ENCODE data around the gene HRH3. TPM values are rescaled to one million over a fixed set of nuclear protein-coding genes. Genes with fewer than 3 reads are reported as not detected.

HRH3 gene
- total and polyA plus RNA-seq, 9 donors: not detected

DNA sequence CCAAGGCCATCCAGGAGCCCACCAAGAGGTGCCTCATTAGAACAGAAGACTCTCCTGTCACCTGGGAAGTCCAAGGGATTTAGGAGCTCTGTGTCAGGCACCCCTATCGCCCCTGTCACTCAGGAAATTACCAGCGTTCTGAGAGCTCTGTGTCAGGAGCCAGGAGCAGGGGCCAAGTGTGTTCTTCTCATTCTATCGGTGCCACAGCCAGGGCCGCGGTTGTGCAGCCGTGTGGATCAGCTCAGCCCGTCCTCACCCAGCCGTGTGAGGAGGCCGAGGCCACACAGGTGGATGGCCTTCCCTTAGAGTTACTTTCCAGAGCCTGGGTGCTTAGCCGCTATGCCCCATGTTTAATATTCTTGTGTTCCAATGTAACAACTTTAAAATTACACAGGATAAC, 27.4 kb downstream of the HRH3 start:
- no peaks in the 10 kb centered on the region for H3K36me3 ChIP-seq
- 73 to 83% (median 79%) methylated on average over 10 of the region's 10 CpGs for WGBS, 3 donors

DNA sequence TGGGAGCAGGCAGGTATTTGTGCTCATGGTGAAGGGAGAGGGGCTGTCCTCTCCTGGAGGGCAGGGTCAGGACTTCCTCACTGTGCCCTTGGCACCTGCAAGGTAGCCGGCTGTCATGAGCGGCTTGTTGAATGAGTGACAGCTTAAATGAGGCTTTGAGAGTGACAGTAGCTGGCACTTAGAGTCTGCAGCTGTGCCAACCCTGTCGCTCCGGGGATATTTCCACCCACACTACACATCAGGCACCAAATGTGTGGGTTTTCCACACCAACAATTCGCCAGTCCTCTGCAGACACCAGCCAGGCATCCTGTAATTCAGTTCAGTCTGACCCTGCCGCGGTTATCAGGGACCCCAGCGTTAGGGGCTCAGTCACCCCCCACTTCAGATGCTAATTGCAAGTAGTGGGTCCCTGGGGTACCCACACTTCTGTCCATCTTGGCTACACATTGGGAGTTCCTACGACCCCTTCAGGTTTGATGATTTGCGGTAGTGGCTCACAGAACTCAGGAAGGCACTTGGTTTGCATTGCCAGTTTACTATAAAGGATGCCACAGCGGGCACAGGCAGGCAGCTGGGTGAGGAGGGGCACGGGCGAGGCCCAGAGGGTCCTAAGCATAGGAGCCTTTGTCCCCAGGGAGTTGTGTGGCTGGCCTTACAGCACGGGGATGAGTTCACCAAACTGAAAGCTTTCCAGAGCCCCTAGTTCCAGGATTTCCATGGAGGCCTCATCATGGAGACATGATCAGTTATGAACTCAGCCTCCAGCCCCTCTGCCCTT, 28.1 kb downstream of the HRH3 start:
- H3K36me3 ChIP-seq: no peaks in the 10 kb centered on the region

More for the DNA sequence above, 27.4 kb downstream of the HRH3 start:
- no peak overlapping the region for H3K27ac ChIP-seq
- H3K4me1 ChIP-seq (ENCODE audit: insufficient read depth): no peaks in the 10 kb centered on the region
- H3K9me3 ChIP-seq: no peaks in the 10 kb centered on the region
- DNase-seq: peak in 1 of 5 donors; percentile 19
- H3K27me3 ChIP-seq: no peaks in the 10 kb centered on the region
- no peak overlapping the region for H3K4me3 ChIP-seq
- intact Hi-C loops (cut with DNase I): no loop called here
- TF ChIP-seq, protein P1, sequence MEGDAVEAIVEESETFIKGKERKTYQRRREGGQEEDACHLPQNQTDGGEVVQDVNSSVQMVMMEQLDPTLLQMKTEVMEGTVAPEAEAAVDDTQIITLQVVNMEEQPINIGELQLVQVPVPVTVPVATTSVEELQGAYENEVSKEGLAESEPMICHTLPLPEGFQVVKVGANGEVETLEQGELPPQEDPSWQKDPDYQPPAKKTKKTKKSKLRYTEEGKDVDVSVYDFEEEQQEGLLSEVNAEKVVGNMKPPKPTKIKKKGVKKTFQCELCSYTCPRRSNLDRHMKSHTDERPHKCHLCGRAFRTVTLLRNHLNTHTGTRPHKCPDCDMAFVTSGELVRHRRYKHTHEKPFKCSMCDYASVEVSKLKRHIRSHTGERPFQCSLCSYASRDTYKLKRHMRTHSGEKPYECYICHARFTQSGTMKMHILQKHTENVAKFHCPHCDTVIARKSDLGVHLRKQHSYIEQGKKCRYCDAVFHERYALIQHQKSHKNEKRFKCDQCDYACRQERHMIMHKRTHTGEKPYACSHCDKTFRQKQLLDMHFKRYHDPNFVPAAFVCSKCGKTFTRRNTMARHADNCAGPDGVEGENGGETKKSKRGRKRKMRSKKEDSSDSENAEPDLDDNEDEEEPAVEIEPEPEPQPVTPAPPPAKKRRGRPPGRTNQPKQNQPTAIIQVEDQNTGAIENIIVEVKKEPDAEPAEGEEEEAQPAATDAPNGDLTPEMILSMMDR (IDR thresholded peaks at IDR 0.05): no peak
- TF ChIP-seq EP300 (IDR thresholded peaks at IDR 0.05) (no peak), POLR2A (IDR thresholded peaks at IDR 0.05) (no peak)

GRCh38 chr20:62190639-62191411, 29.3 kb downstream of the HRH3 start:
- Histone ChIP-seq H3K27ac (no peak overlapping the region), H3K36me3 (no peaks in the 10 kb centered on the region), H3K27me3 (no peaks in the 10 kb centered on the region), H3K4me1 (ENCODE audit: insufficient read depth) (no peaks in the 10 kb centered on the region), H3K9me3 (no peaks in the 10 kb centered on the region), H3K4me3 (no peak overlapping the region)
- TF ChIP-seq POLR2A (IDR thresholded peaks at IDR 0.05) (no peak), EP300 (IDR thresholded peaks at IDR 0.05) (no peak)
- TF ChIP-seq, protein P1 (IDR thresholded peaks at IDR 0.05): no peak
- intact Hi-C loops (cut with DNase I): no loop called here
- no peak for DNase-seq
- 62 to 71% (median 63%) methylated on average over 25 of the region's 25 CpGs for WGBS, 3 donors

More for the DNA sequence above, 28.1 kb downstream of the HRH3 start:
- Histone ChIP-seq H3K27ac (no peak overlapping the region), H3K9me3 (no peaks in the 10 kb centered on the region), H3K4me1 (ENCODE audit: insufficient read depth) (no peaks in the 10 kb centered on the region), H3K27me3 (no peaks in the 10 kb centered on the region), H3K4me3 (no peak overlapping the region)
- intact Hi-C loops (cut with DNase I): no loop called here
- TF ChIP-seq EP300 (IDR thresholded peaks at IDR 0.05) (no peak), POLR2A (IDR thresholded peaks at IDR 0.05) (no peak)
- TF ChIP-seq, protein P1 (IDR thresholded peaks at IDR 0.05): no peak
- peak in 1 of 5 donors; percentile 17 for DNase-seq
- 86 to 87% (median 87%) methylated on average over 14 of the region's 14 CpGs for WGBS, 3 donors

GRCh38 chr20:62186887-62187866, 32.9 kb downstream of the HRH3 start:
- TF ChIP-seq EP300 (IDR thresholded peaks at IDR 0.05) (no peak), POLR2A (IDR thresholded peaks at IDR 0.05) (no peak)
- TF ChIP-seq, protein P1 (IDR thresholded peaks at IDR 0.05): no peak
- no peak for DNase-seq
- H3K27ac ChIP-seq: no peak overlapping the region

More at GRCh38 chr20:62186887-62187866, 32.9 kb downstream of the HRH3 start:
- intact Hi-C loops (cut with DNase I): no loop called here
- no peak overlapping the region for H3K4me3 ChIP-seq
- peaks cover 3% of the 10 kb centered on the region for H3K4me1 ChIP-seq (ENCODE audit: insufficient read depth)
- H3K27me3 ChIP-seq: no peaks in the 10 kb centered on the region
- no peaks in the 10 kb centered on the region for H3K36me3 ChIP-seq
- H3K9me3 ChIP-seq: no peaks in the 10 kb centered on the region
- WGBS, 3 donors: 36 to 59% (median 46%) methylated on average over 13 of the region's 13 CpGs

All from ovary (tissue), 9 donors.